Ishikawa (cell line): ENCODE data around the gene RBM44.

Experiments used
- CEBPB ChIP-seq: IDR thresholded peaks from 2 replicates; pipeline ENCODE4 v1.6.1; 2012
- EP300 ChIP-seq: IDR thresholded peaks from 2 replicates; pipeline ENCODE4 v1.6.1; 2012; ENCODE audit warnings: borderline replicate concordance
- REST ChIP-seq: IDR thresholded peaks from 2 replicates; pipeline ENCODE4 v1.6.1; 2012; ENCODE audit warnings: low read depth, mild to moderate bottlenecking

- TF ChIP-seq REST (no peak), CEBPB (no peak), EP300 (no peak)
These were observed 25.0 kb downstream of the RBM44 start for GRCh38 chr2:237823544-237823943.
